GM23338 (cell line): ENCODE results near the gene SIGLEC7. TPM values are rescaled to one million over a fixed set of nuclear protein-coding genes. Genes with fewer than 3 reads are reported as not detected.

Source experiments
- ATAC-seq: fragments of 200-7000 bp; cut with Tn5 transposase; 3 replicates; pipeline ENCODE4 v1.9.1; 2020
- DNase-seq: peaks from one replicate; pipeline ENCODE4 v3.0.0-alpha.2; 2015; ENCODE audit warnings: low spot score
- H2AFZ ChIP-seq: fragments of 200-600 bp; sonication (generic); 2 replicates; pipeline ENCODE4 v1.8.0; 2016; ENCODE audit warnings: antibody characterized with exemption, mild to moderate bottlenecking, moderate library complexity
- H3F3A ChIP-seq: fragments of 200-600 bp; sonication (generic); replicated peaks from 2 replicates; pipeline ENCODE4 v1.8.0; 2017; ENCODE audit warnings: antibody characterized with exemption, mixed run types, low read depth
- H3K27ac ChIP-seq: fragments of 200-600 bp; sonication (generic); 2 replicates; pipeline ENCODE4 v1.6.1; 2016; ENCODE audit warnings: low read depth
- H3K27me3 ChIP-seq: fragments of 200-600 bp; sonication (generic); 2 replicates; pipeline ENCODE4 v1.8.0; 2016; ENCODE audit warnings: mild to moderate bottlenecking, mixed run types, moderate library complexity; ENCODE audit not compliant: insufficient read depth
- H3K36me3 ChIP-seq: fragments of 200-600 bp; sonication (generic); 2 replicates; pipeline ENCODE4 v1.8.0; 2016; ENCODE audit warnings: mild to moderate bottlenecking; ENCODE audit not compliant: insufficient read depth
- H3K4me1 ChIP-seq: fragments of 200-600 bp; sonication (generic); 2 replicates; pipeline ENCODE4 v1.8.0; 2016; ENCODE audit warnings: mild to moderate bottlenecking, moderate library complexity; ENCODE audit not compliant: insufficient read depth
- H3K4me2 ChIP-seq: fragments of 200-600 bp; sonication (generic); 2 replicates; pipeline ENCODE4 v1.7.1; 2017; ENCODE audit warnings: mixed run types
- H3K4me3 ChIP-seq: fragments of 200-600 bp; sonication (generic); 2 replicates; pipeline ENCODE4 v1.6.1; 2016; ENCODE audit warnings: mixed run types
- H3K79me2 ChIP-seq: fragments of 200-600 bp; sonication (generic); replicated peaks from 2 replicates; pipeline ENCODE4 v1.8.0; 2017; ENCODE audit warnings: mild to moderate bottlenecking; ENCODE audit not compliant: insufficient read depth
- H3K9me2 ChIP-seq: fragments of 200-600 bp; sonication (generic); 2 replicates; pipeline ENCODE4 v1.8.0; 2017; ENCODE audit not compliant: insufficient read depth
- H4K20me1 ChIP-seq: fragments of 200-600 bp; sonication (generic); replicated peaks from 2 replicates; pipeline ENCODE4 v1.8.0; 2017; ENCODE audit warnings: mild to moderate bottlenecking; ENCODE audit not compliant: insufficient read depth
- H3K27ac Mint-ChIP-seq: 2 replicates; pipeline ENCODE4 v1.8.0; 2020; ENCODE audit warnings: inconsistent platforms, mild to moderate bottlenecking, moderate library complexity, mixed read lengths
- H3K27me3 Mint-ChIP-seq: 3 replicates; pipeline ENCODE4 v1.8.0; 2022; ENCODE audit warnings: low read depth, mild to moderate bottlenecking, moderate library complexity, mixed read lengths, inconsistent platforms; ENCODE audit not compliant: insufficient read depth, poor library complexity
- H3K36me3 Mint-ChIP-seq: 3 replicates; pipeline ENCODE4 v1.8.0; 2021; ENCODE audit warnings: low read depth, mild to moderate bottlenecking, inconsistent platforms, moderate library complexity, mixed read lengths
- H3K4me1 Mint-ChIP-seq: 3 replicates; pipeline ENCODE4 v1.8.0; 2020; ENCODE audit warnings: mild to moderate bottlenecking, inconsistent platforms, mixed read lengths
- H3K4me3 Mint-ChIP-seq: 3 replicates; pipeline ENCODE4 v1.8.0; 2021; ENCODE audit warnings: moderate library complexity, mild to moderate bottlenecking, inconsistent platforms, mixed read lengths
- H3K9me3 Mint-ChIP-seq: 3 replicates; pipeline ENCODE4 v1.8.0; 2020; ENCODE audit warnings: moderate library complexity, mild to moderate bottlenecking, inconsistent platforms, mixed read lengths
- CREB1 ChIP-seq: fragments of 250-450 bp; sonication (Bioruptor Pico); IDR thresholded peaks from 2 replicates; pipeline ENCODE4 v1.5.0; 2020; ENCODE audit warnings: low read depth, mild to moderate bottlenecking, moderate library complexity
- CTCF ChIP-seq, 2 experiments: fragments of 200-600 bp in 1 of 2; sonication (generic) in 1 of 2; conservative IDR thresholded peaks; 2 replicates each; pipeline versions ENCODE4 v1.5.1 to v1.6.1; 2016 to 2017; ENCODE audit warnings: antibody characterized with exemption in 2 of 2, low read depth in 2 of 2, mild to moderate bottlenecking in 2 of 2, moderate library complexity in 1 of 2
- POLR2AphosphoS5 ChIP-seq: IDR thresholded peaks from 2 replicates; pipeline ENCODE4 v1.6.1; 2016; ENCODE audit warnings: antibody characterized with exemption, low read depth
- STAT1 ChIP-seq: IDR thresholded peaks from one replicate; pipeline ENCODE4 v1.6.1; 2016; ENCODE audit warnings: antibody characterized with exemption; ENCODE audit not compliant: unreplicated experiment
- ZNF114 ChIP-seq: fragments of 250-450 bp; sonication (Bioruptor Pico); IDR thresholded peaks from 2 replicates; pipeline ENCODE4 v1.5.0; 2020; ENCODE audit warnings: mild to moderate bottlenecking, moderate library complexity
- ZNF331 ChIP-seq: fragments of 250-450 bp; sonication (Bioruptor Pico); IDR thresholded peaks from 2 replicates; pipeline ENCODE4 v1.5.0; 2020; ENCODE audit warnings: low read depth, mild to moderate bottlenecking, moderate library complexity
- ZNF462 ChIP-seq: fragments of 250-450 bp; sonication (Bioruptor Pico); IDR thresholded peaks from 2 replicates; pipeline ENCODE4 v1.5.0; 2020; ENCODE audit warnings: mild to moderate bottlenecking, moderate library complexity
- polyA plus RNA-seq: library from polyadenylated mRNA; unstranded; fragments of >200 nt; fragmentation: Nextera tagmentation; extraction: Ambion mirVana; gene quantifications from 2 replicates; pipeline ENCODE4 v1.2.1, GENCODE V29; 2016
- total RNA-seq: library from RNA; depleted of rRNA; stranded (reverse); fragments of >200 nt; shearing (Covaris generic); gene quantifications from 2 replicates; pipeline ENCODE4 v1.2.3, GENCODE V29; 2014
- TF ChIP-seq, protein P1 (sequence below): IDR thresholded peaks from one replicate; pipeline ENCODE4 v1.6.1; 2018; ENCODE audit warnings: antibody characterized with exemption; ENCODE audit not compliant: unreplicated experiment

The SIGLEC7 gene
- total and polyA plus RNA-seq, 2 experiments from 2014 or later: not detected

GRCh38 chr19:51136851-51137551 lies 5.1 kb upstream of the SIGLEC7 start:
- ATAC-seq: no peak
- TF ChIP-seq CREB1 (CRISPR knock-in tag) (no peak), ZNF331 (CRISPR knock-in tag) (no peak), STAT1 (no peak), POLR2AphosphoS5 (peak; percentile 33), ZNF114 (CRISPR knock-in tag) (no peak), CTCF (conservative IDR thresholded peaks at IDR 0.05; ENCODE audit: low read depth in 2 of 2) (no peak), ZNF462 (CRISPR knock-in tag) (no peak)
- TF ChIP-seq, protein P1, sequence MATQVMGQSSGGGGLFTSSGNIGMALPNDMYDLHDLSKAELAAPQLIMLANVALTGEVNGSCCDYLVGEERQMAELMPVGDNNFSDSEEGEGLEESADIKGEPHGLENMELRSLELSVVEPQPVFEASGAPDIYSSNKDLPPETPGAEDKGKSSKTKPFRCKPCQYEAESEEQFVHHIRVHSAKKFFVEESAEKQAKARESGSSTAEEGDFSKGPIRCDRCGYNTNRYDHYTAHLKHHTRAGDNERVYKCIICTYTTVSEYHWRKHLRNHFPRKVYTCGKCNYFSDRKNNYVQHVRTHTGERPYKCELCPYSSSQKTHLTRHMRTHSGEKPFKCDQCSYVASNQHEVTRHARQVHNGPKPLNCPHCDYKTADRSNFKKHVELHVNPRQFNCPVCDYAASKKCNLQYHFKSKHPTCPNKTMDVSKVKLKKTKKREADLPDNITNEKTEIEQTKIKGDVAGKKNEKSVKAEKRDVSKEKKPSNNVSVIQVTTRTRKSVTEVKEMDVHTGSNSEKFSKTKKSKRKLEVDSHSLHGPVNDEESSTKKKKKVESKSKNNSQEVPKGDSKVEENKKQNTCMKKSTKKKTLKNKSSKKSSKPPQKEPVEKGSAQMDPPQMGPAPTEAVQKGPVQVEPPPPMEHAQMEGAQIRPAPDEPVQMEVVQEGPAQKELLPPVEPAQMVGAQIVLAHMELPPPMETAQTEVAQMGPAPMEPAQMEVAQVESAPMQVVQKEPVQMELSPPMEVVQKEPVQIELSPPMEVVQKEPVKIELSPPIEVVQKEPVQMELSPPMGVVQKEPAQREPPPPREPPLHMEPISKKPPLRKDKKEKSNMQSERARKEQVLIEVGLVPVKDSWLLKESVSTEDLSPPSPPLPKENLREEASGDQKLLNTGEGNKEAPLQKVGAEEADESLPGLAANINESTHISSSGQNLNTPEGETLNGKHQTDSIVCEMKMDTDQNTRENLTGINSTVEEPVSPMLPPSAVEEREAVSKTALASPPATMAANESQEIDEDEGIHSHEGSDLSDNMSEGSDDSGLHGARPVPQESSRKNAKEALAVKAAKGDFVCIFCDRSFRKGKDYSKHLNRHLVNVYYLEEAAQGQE: no peak
- H3K27me3 Mint-ChIP-seq: peaks cover 25% of the 10 kb centered on the region
- H3K4me1 Mint-ChIP-seq: peaks cover 31% of the 10 kb centered on the region
- no peaks in the 10 kb centered on the region for H3K36me3 Mint-ChIP-seq
- Histone ChIP-seq H3K4me3 (no peak overlapping the region), H3K79me2 (no peaks in the 10 kb centered on the region), H3K9me2 (no peaks in the 10 kb centered on the region), H3K4me2 (no peak overlapping the region), H3F3A (no peaks in the 10 kb centered on the region), H3K27me3 (no peaks in the 10 kb centered on the region), H3K27ac (no peak overlapping the region), H2AFZ (no peak overlapping the region), H3K4me1 (peaks cover 14% of the 10 kb centered on the region), H4K20me1 (no peaks in the 10 kb centered on the region), H3K36me3 (no peaks in the 10 kb centered on the region)
- H3K27ac Mint-ChIP-seq: peak overlapping the region; percentile 53; the same call in 1 of the 2 replicates
- H3K4me3 Mint-ChIP-seq: no peak overlapping the region
- DNase-seq: no peak
- H3K9me3 Mint-ChIP-seq: no peaks in the 10 kb centered on the region; the same call in 2 of the 3 replicates
